Left kidney (tissue), 2 donors: Measurements from ENCODE around the gene RNF208. TPM values are rescaled to one million over a fixed set of nuclear protein-coding genes. Genes with fewer than 3 reads are reported as not detected.

Source experiments
- DNase-seq: peaks from one replicate; pipeline ENCODE4 v3.0.0-alpha.2; 2013
- polyA plus RNA-seq: library from polyadenylated mRNA; unstranded; fragments of 120-200 nt; gene quantifications from one replicate; pipeline ENCODE4 v1.2.1, GENCODE V29; 2013; ENCODE audit not compliant: insufficient read length

RNF208 gene
- polyA plus RNA-seq, 1 donor = 5.8 TPM

DNA sequence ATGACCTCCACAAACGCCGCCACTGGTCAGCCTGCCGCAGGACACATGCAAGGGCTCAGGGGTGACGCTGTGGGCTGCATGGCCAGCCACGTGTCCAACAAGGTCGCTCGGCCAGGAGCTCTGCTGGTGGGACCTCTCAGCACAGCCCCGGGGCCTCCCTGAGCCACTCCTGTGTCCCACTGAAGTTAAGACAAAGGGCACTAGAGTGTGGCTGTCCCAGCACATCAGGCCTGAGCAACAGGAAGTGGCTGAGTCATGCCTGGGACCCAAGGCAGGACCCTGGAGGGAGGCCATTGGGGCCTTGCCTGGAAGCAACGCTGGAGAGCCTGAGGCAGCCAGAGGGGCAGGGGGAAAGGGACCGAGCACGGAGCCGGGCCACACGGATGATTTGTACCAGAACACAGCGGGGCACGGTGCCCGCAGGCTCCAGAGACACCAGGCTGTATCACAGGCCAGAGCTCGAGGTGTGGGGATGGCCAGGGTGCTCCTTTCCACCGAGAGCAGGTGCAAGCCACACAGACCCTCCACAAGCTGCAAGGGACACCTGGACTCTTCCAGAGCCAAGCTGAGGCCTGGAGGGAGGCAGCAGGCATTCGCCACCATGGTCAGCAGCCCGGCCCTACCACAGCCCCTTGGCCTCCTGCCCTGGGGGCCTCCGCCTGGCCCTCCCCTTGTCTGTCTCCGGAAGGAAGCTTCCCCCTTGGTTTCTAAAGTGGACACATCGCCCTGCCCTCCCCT lies 43.7 kb downstream of the RNF208 start:
- DNase-seq = no peak

DNA sequence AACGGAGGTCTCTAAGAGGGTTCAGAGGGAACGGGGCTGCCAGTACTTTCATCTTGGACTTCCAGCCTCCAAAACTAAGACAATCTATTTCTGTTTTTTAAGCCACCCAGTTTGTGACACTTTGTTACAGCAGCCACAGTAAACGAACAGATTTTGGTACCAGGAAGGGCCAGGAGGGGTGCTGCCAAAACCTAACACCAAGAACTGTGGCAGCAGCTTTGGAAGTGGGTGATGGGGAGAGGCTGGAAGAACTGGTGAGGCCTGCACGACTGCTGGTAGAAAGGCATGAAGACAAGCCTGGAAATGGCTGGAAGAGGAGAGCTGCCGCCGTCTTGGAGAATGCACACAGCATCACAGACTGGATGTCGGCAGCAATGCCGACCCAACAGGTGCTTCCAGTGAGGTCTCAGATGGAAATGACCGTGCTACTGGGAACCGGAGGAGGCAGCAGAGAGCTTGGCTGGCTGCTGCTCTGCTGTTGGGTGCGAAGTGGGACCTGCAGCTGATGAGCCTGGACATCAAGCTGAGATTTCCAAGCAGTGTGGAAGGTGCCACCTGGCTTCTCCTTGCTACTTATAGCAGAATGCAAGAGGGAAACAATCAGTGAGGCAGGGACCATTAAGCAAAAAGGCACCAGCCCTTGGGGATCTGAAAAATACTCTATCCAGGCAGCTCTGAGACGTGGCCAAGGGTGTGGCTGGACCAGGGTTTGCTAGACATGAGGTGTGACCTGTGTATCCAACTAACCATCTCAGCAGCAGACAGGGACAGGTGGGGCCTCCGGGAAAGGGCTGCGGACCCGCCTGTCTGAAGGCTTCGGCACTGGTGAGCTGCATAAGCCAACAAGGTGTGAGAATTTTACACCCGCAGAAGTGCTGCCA lies 45.5 kb downstream of the RNF208 start:
- no peak for DNase-seq

DNA sequence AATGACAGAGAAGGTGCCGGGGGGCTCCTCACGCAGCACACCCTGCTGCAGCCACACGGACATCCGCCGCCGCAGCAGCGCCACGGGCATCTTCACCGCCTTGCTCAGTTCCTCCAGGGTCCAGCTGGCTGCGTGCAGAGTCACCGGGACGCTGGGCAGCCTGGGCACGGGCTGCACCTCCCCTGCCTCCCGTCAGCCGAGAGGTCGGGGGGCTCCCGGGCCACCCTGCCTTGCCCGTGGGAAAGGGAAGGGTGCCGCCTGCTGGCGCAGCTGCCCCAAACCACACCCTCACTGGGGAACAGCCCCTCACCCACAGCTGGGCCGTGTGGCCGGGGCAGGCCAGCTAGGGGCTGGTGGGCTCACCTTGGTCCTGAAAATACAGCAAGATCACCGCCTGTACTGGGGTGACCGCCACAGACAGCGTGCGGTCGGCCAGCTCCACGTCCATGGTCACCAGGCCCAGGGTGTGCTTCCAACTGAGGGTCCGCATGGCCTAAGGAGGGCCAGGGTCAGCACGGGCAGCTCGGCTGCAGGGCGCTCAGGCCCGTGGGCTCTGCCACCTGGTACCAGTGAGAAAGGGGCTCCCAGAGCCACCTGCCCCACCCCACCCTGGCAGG lies 46.6 kb downstream of the RNF208 start:
- DNase-seq = no peak

DNA sequence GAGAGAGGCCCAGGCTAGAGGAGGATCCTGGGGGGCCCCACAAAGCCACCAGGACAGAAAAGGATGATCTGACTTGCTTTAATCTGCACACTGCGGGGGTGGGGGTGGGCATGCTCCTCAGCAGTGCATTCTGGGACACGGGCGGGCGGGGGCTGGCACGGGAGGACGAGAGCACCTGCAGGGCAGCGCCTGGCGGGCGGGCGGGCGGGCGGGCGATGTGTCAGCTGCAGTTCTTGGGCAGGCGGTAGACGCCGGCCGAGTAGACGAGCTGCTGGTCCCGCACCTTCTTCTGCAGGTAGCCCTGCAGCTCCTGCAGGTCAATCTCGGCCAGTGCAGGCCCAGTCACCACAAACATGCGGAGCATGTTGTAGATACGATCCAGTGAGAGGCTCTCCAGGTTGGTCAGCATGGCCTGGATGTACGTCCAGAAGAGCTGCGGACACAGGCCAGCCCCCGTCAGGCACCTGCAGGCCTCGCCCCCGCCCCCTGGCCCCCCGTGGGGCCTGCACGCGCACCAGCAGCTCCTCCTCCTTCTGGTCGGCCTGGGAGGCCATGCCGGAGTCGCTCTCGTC lies 47.2 kb downstream of the RNF208 start:
- no peak for DNase-seq

DNA sequence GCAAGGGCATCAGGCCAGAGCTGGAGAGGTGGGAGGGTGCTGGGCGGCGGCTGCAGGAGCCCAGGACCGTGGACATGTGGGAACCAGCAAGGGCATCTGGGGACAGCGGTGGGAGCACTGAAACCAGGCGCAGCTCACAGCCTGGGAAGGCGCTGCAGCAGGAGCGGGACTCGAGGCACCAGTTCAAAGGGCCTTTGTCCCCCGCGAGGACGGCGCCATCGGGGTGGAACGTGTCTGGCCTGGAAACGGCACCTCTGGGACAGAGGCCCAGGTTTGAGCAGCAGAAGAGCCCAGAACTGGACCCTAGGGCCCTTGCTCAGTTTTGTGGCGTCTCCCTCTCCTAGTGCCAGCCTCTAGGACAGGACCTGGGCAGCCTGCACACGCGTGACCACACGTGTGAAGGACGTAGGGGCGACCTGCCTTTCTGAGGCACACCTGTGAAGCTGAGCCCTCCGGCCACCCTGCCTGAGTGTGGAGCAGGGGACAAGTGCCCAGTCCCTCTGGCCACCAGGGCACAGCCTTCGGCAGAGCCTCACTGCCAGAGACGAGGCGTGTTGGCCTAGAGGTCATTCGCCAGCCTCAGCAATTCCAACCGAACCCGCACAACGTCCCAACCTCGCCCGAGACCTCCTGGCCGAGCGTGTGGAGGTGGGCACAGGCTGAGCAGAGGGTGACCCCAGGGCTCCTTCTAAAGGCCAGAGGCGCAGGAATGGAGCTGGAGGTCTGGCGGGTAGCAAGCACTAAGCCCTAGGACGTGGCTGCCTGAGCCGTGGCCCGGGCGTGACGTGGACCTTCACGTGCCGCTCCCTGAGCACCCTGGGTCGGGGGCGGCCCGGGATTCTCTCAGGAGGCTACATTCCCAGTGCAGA lies 48.0 kb downstream of the RNF208 start:
- no peak for DNase-seq

DNA sequence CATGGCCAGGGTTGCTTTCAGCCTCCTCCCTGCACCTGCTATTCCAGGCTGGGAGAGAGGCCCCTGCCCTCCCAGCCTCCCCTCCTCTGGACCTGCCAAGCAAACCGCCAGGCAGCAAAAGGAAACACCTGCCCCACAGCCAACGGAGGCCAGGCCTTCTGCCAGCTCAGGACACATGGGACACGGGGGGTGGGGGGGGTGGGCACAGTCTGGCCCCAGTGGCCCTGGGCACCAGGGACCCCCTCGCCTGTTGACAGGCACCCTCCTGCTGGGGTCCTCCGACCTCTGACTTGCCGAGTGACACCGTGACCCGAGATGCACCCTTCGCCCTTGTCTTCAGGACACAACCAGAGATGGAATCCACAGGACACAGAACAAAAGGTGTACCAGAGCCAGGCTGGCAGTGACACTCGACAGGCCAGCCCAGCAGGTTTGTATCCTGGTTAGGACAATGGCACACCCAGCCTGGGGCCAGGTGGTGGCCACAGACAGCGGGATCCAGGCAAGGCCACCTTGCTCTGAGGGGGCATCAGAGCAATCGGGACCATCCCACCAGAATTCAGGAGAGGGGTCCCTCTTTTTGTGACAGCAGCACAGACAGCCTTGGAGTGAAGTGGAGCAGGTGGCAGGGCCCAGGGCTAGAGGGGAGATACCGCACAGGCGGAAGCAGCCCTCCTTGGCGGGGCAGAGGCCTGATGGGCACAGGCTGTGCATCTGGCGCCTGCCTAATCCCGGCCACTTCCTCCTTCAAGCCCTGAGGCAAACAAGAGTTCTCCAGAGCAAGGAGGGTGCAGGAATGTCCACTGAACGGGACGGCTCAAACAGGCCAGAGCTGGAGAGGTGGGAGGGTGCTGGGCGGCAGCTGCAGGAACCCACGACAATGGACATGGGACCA lies 48.9 kb downstream of the RNF208 start:
- DNase-seq = no peak

DNA sequence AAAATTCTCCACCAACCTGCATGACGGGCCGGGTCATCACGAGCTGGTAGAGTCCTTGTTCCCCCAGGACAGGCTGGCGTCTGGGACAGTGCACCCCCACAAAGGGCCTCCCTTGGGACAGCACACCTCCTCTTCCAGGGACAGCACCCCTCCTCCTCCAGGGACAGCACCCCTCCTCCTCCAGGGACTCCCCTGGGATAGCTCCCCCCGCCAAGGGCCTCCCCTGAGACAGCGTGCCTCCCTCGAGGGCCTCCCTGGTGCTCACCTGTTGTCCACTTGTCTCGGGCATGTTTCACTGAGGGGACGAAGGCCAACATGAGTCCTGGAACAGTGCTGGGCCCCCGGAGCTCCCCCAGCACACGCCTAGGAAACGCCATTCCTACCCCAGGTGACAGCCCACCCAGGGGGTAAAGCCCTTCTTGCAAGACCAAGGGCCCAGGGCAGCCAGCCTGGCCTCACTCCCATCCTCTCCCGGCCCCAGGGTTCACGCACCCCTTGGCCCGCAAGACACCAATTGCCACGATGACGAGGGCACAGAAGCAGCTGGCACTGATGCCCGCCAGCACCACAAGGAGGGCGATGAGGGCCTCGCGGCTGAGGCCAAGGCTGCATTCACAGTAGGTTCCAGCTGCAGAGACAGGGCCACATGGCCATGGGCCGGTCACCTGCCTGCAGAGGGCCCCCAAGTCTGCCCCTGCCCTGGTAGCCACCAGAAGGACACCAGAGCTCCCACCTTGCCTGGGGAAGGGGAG lies 50.7 kb downstream of the RNF208 start:
- no peak for DNase-seq

DNA sequence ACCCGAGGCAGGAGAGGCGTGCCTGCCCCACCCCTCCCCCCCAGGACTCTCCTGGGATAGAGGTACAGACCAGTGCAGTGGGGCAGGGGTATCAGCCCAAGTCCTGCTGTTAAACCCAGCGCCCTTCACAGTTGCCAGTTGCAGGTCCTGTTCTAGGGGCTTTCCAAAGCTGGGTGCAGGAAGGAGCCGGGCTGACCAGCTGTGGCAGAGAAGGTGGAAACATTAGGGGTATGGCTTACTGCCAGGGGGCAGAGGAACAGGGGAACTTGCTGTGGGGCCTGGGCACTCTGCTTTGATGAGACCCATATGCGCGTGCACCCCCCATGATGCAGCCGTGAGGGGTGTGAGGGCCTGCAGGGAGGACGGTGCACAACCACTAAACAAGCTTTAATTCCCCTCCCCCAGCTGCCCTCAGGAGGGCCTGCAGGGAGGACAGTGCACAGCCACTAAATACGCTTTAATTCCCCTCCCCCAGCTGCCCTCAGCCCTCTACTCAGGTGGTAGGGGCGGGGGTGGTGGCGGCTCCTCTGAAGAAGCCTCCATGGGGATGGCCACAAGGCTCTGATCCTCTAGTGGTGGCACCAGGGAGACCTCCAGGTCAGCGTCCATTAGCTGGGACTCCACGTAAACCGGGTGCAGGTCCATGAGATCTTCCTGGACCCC lies 51.4 kb downstream of the RNF208 start:
- DNase-seq = no peak

Other genes starting within 250 kb of the RNF208 start
- 61.3 TPM for gene PTGDS, start 244.7 kb downstream of the RNF208 start, polyA plus RNA-seq
- 0.43 TPM for gene LCNL1, start 239.2 kb downstream of the RNF208 start, polyA plus RNA-seq
- gene PAXX, start 229.8 kb downstream of the RNF208 start, polyA plus RNA-seq = 23.3 TPM
- not detected for gene CLIC3, start 225.7 kb downstream of the RNF208 start, polyA plus RNA-seq
- gene ABCA2, start 194.0 kb downstream of the RNF208 start, polyA plus RNA-seq = 46.6 TPM
- gene FUT7, start 190.2 kb downstream of the RNF208 start, polyA plus RNA-seq = not detected
- gene NPDC1, start 176.1 kb downstream of the RNF208 start, polyA plus RNA-seq = 18.4 TPM
- gene ENTPD2, start 168.2 kb downstream of the RNF208 start, polyA plus RNA-seq = 4.7 TPM
- gene SAPCD2, start 151.7 kb downstream of the RNF208 start, polyA plus RNA-seq = 7.2 TPM
- 6.9 TPM for gene UAP1L1, start 144.7 kb downstream of the RNF208 start, polyA plus RNA-seq
- gene MAN1B1, start 135.3 kb downstream of the RNF208 start, polyA plus RNA-seq = 61.4 TPM
- 16.8 TPM for gene DPP7, start 107.5 kb downstream of the RNF208 start, polyA plus RNA-seq
- not detected for gene GRIN1, start 83.1 kb downstream of the RNF208 start, polyA plus RNA-seq
- gene LRRC26, start 52.2 kb downstream of the RNF208 start, polyA plus RNA-seq = not detected
- not detected for gene TMEM210, start 50.2 kb downstream of the RNF208 start, polyA plus RNA-seq
- 42.9 TPM for gene ANAPC2, start 33.7 kb downstream of the RNF208 start, polyA plus RNA-seq
- 34.7 TPM for gene SSNA1, start 33.6 kb downstream of the RNF208 start, polyA plus RNA-seq
- 10.9 TPM for gene TPRN, start 21.5 kb downstream of the RNF208 start, polyA plus RNA-seq
- gene TMEM203, start 16.6 kb downstream of the RNF208 start, polyA plus RNA-seq = 39.0 TPM
- gene NDOR1, start 16.5 kb downstream of the RNF208 start, polyA plus RNA-seq = 12.2 TPM
- 13.2 TPM for gene CYSRT1, start 2.9 kb upstream of the RNF208 start, polyA plus RNA-seq
- 13.1 TPM for gene RNF224, start 5.3 kb upstream of the RNF208 start, polyA plus RNA-seq
- 7.4 TPM for gene SLC34A3, start 8.7 kb upstream of the RNF208 start, polyA plus RNA-seq
- gene TUBB4B, start 19.0 kb upstream of the RNF208 start, polyA plus RNA-seq = 345 TPM
- 1.5 TPM for gene STPG3, start 29.0 kb upstream of the RNF208 start, polyA plus RNA-seq
- 48.0 TPM for gene NELFB, start 33.1 kb upstream of the RNF208 start, polyA plus RNA-seq
- gene TOR4A, start 55.5 kb upstream of the RNF208 start, polyA plus RNA-seq = 4.5 TPM
- 5.1 TPM for gene NRARP, start 80.0 kb upstream of the RNF208 start, polyA plus RNA-seq
- gene EXD3, start 200.9 kb upstream of the RNF208 start, polyA plus RNA-seq = 14.1 TPM
- 6.7 TPM for gene NOXA1, start 201.2 kb upstream of the RNF208 start, polyA plus RNA-seq
- 0.33 TPM for gene ENTPD8, start 219.1 kb upstream of the RNF208 start, polyA plus RNA-seq
- 49.2 TPM for gene NSMF, start 237.1 kb upstream of the RNF208 start, polyA plus RNA-seq